ENCODE data around the gene NLRC5.
A peak's percentile ranks its signal among the peaks of the same experiment; 100 is the strongest.

DNA sequence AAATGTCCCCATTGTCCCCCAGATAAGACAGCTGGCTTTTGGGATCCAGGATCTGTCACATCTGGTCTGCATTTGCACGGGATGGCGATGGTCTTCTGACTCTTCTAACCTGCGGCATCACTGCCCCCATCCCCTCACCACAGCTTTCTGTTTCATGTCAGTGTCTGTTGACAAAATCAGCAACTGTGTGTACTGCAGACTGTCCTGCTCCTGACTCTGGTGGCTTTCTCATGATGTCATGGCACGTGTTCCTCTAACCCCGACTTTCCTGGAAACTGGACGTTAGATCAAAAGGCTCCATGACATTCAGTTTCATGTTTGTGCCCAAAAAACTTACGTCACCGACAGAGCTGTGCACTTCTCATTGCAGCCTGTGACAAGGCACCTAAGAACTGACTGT lies 73.0 kb downstream of the NLRC5 start:
- TF ChIP-seq TCF4 (CRISPR knock-in tag; IDR thresholded peaks at IDR 0.05; ENCODE audit: borderline replicate concordance): peak; percentile 91
- TF ChIP-seq RARB (CRISPR knock-in tag; IDR thresholded peaks at IDR 0.05): no peak
- TF ChIP-seq, protein P1, sequence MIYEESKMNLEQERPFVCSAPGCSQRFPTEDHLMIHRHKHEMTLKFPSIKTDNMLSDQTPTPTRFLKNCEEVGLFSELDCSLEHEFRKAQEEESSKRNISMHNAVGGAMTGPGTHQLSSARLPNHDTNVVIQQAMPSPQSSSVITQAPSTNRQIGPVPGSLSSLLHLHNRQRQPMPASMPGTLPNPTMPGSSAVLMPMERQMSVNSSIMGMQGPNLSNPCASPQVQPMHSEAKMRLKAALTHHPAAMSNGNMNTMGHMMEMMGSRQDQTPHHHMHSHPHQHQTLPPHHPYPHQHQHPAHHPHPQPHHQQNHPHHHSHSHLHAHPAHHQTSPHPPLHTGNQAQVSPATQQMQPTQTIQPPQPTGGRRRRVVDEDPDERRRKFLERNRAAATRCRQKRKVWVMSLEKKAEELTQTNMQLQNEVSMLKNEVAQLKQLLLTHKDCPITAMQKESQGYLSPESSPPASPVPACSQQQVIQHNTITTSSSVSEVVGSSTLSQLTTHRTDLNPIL (CRISPR knock-in tag; IDR thresholded peaks at IDR 0.05; ENCODE audit: low read depth): no peak
- TF ChIP-seq, protein P2, sequence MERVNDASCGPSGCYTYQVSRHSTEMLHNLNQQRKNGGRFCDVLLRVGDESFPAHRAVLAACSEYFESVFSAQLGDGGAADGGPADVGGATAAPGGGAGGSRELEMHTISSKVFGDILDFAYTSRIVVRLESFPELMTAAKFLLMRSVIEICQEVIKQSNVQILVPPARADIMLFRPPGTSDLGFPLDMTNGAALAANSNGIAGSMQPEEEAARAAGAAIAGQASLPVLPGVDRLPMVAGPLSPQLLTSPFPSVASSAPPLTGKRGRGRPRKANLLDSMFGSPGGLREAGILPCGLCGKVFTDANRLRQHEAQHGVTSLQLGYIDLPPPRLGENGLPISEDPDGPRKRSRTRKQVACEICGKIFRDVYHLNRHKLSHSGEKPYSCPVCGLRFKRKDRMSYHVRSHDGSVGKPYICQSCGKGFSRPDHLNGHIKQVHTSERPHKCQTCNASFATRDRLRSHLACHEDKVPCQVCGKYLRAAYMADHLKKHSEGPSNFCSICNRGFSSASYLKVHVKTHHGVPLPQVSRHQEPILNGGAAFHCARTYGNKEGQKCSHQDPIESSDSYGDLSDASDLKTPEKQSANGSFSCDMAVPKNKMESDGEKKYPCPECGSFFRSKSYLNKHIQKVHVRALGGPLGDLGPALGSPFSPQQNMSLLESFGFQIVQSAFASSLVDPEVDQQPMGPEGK (CRISPR knock-in tag; IDR thresholded peaks at IDR 0.05; ENCODE audit: borderline replicate concordance): no peak
- no peak for TF ChIP-seq ZNF565 (CRISPR knock-in tag; conservative IDR thresholded peaks at IDR 0.05; ENCODE audit: low read depth)
- no peak for TF ChIP-seq ARNTL (CRISPR knock-in tag; IDR thresholded peaks at IDR 0.05; ENCODE audit: borderline replicate concordance, low read depth)
- TF ChIP-seq ZNF70 (CRISPR knock-in tag; IDR thresholded peaks at IDR 0.05): no peak
- no peak for TF ChIP-seq ZFP3 (CRISPR knock-in tag; IDR thresholded peaks at IDR 0.05)

All from SK-N-SH treated with all-trans-retinoic acid at 6 μM for 48 hours (cell line).